HCT116 (cell line): ENCODE results near the gene DNAL4. TPM values are rescaled to one million over a fixed set of nuclear protein-coding genes. Genes with fewer than 3 reads are reported as not detected.

Experiments used
- ATAC-seq: fragments of 200-7000 bp; cut with Tn5 transposase; 2 replicates; pipeline ENCODE4 v1.9.1; 2020; ENCODE audit warnings: mild to moderate bottlenecking, moderate library complexity
- BruUV-seq: library from RNA; stranded (reverse); fragments of 400-500 nt; replicated peaks from 2 replicates; lab custom pipeline; 2021; lab: Mats Ljungman, UMichigan
- CTCF ChIA-PET: fragments of 300-600 bp; sonication (Branson Sonifier 250); formaldehyde crosslinking; loops from one replicate; lab custom pipeline; 2021; ENCODE audit warnings: antibody characterized with exemption; lab: Charles Lee
- POLR2A ChIA-PET: fragments of 300-600, 350-600 bp; sonication (Branson Sonifier 250); formaldehyde crosslinking; loops from one replicate; lab custom pipeline; 2021; ENCODE audit warnings: antibody characterized with exemption; lab: Charles Lee
- RAD21 ChIA-PET, 2 experiments: fragments of 300-600 bp; sonication (Branson Sonifier 250); formaldehyde crosslinking; loops; one replicate each; lab custom pipeline; 2023; ENCODE audit warnings: low total read pairs in 2 of 2; ENCODE audit not compliant: uncharacterized antibody in 2 of 2, unreplicated experiment in 2 of 2, low non-redundant PET in 1 of 2; lab: Charles Lee
- DNase-seq: peaks from one replicate; pipeline ENCODE4 v3.0.0-alpha.2; 2010; ENCODE audit warnings: low read depth, low spot score
- H2AFZ ChIP-seq: fragments of 200-600 bp; shearing (Covaris generic), sonication (generic); 2 replicates; pipeline ENCODE4 v1.6.1; 2017; ENCODE audit warnings: low read depth, mixed run types, mixed read lengths, antibody characterized with exemption, low read length; ENCODE audit not compliant: poor library complexity, severe bottlenecking
- H3K27ac ChIP-seq: 2 replicates; pipeline ENCODE4 v1.5.1; 2012; ENCODE audit warnings: low read depth, low read length
- H3K27me3 ChIP-seq: fragments of 200-600 bp; sonication (generic); 2 replicates; pipeline ENCODE4 v1.6.1; 2016; ENCODE audit warnings: mixed run types, low read length, mixed read lengths; ENCODE audit not compliant: insufficient read depth
- H3K36me3 ChIP-seq, 2 experiments: fragments of 200-500 bp in 1 of 2; fragments of 200-600 bp in 1 of 2; sonication (Bioruptor generic) in 1 of 2; sonication (generic) in 1 of 2; 2 replicates each; pipeline versions ENCODE4 v1.5.1 to v1.6.1; 2014 to 2016; ENCODE audit warnings: low read length in 2 of 2, inconsistent platforms in 1 of 2, mixed read lengths in 1 of 2, mixed run types in 1 of 2; ENCODE audit not compliant: insufficient read depth in 2 of 2, control insufficient read depth in 1 of 2
- H3K4me1 ChIP-seq, 2 experiments: fragments of 200-600 bp in 1 of 2; sonication (generic) in 1 of 2; 2 replicates each; pipeline versions ENCODE4 v1.5.1 to v1.6.1; 2012 to 2017; ENCODE audit warnings: low read length in 2 of 2, inconsistent platforms in 1 of 2, mild to moderate bottlenecking in 1 of 2, mixed read lengths in 1 of 2, mixed run types in 1 of 2, moderate library complexity in 1 of 2; ENCODE audit not compliant: insufficient read depth in 2 of 2, control insufficient read depth in 1 of 2
- H3K4me2 ChIP-seq: fragments of 200-600 bp; sonication (generic); 2 replicates; pipeline ENCODE4 v1.6.1; 2017; ENCODE audit warnings: mixed run types, low read length, mixed read lengths
- H3K4me3 ChIP-seq, 2 experiments: fragments of 200-600 bp in 1 of 2; sonication (generic) in 1 of 2; replicated peaks in 1 of 2; 2 replicates each; pipeline ENCODE4 v1.5.1; 2011 to 2016; ENCODE audit warnings: low read length in 2 of 2, control low read depth in 1 of 2, low read depth in 1 of 2, mild to moderate bottlenecking in 1 of 2, mixed read lengths in 1 of 2, mixed run types in 1 of 2
- H3K79me2 ChIP-seq: fragments of 200-600 bp; sonication (generic); 2 replicates; pipeline ENCODE4 v1.6.1; 2017; ENCODE audit warnings: mild to moderate bottlenecking, mixed run types, low read length, moderate library complexity, mixed read lengths; ENCODE audit not compliant: insufficient read depth
- H3K9ac ChIP-seq: fragments of 200-600 bp; sonication (generic); 2 replicates; pipeline ENCODE4 v1.6.1; 2016; ENCODE audit warnings: low read length, mixed read lengths
- H3K9me2 ChIP-seq: fragments of 200-600 bp; sonication (generic), shearing (Covaris generic); 2 replicates; pipeline ENCODE4 v1.6.1; 2017; ENCODE audit warnings: mixed run types, mild to moderate bottlenecking, moderate library complexity; ENCODE audit not compliant: insufficient read depth
- H3K9me3 ChIP-seq, 2 experiments: fragments of 200-500 bp in 1 of 2; fragments of 200-600 bp in 1 of 2; sonication (Bioruptor generic) in 1 of 2; sonication (generic) in 1 of 2; 2 replicates each; pipeline ENCODE4 v1.6.1; 2014 to 2017; ENCODE audit warnings: low read length in 2 of 2, mixed read lengths in 2 of 2, inconsistent platforms in 1 of 2, low read depth in 1 of 2, mild to moderate bottlenecking in 1 of 2, mixed run types in 1 of 2, moderate library complexity in 1 of 2; ENCODE audit not compliant: control insufficient read depth in 1 of 2, insufficient read depth in 1 of 2
- H4K20me1 ChIP-seq: fragments of 200-600 bp; sonication (generic), shearing (Covaris generic); 2 replicates; pipeline ENCODE4 v1.6.1; 2017; ENCODE audit warnings: mixed run types, mild to moderate bottlenecking, moderate library complexity; ENCODE audit not compliant: insufficient read depth
- CEBPB ChIP-seq: IDR thresholded peaks from 2 replicates; pipeline ENCODE4 v1.6.1; 2012; ENCODE audit warnings: low read depth
- EGR1 ChIP-seq: IDR thresholded peaks from 2 replicates; pipeline ENCODE4 v1.6.1; 2012; ENCODE audit warnings: low read depth
- ELF1 ChIP-seq: IDR thresholded peaks from 2 replicates; pipeline ENCODE4 v1.6.1; 2012; ENCODE audit warnings: low read depth, borderline replicate concordance
- EZH2 ChIP-seq: fragments of 200-600 bp; sonication (generic); IDR thresholded peaks from 2 replicates; pipeline ENCODE4 v1.6.1; 2017; ENCODE audit warnings: antibody characterized with exemption, mixed run types
- FOSL1 ChIP-seq: IDR thresholded peaks from 2 replicates; pipeline ENCODE4 v1.6.1; 2012; ENCODE audit warnings: low read depth
- POLR2A ChIP-seq: IDR thresholded peaks from 2 replicates; pipeline ENCODE4 v1.7.0; 2011; ENCODE audit warnings: borderline replicate concordance; ENCODE audit not compliant: insufficient read depth, insufficient read length; ENCODE audit errors: extremely low read depth
- POLR2AphosphoS5 ChIP-seq: IDR thresholded peaks from 2 replicates; pipeline ENCODE4 v1.6.1; 2011; ENCODE audit warnings: mild to moderate bottlenecking, low read depth, low read length, moderate library complexity
- RAD21 ChIP-seq: IDR thresholded peaks from 2 replicates; pipeline ENCODE4 v1.6.1; 2012; ENCODE audit warnings: low read depth, mild to moderate bottlenecking
- SIN3A ChIP-seq: IDR thresholded peaks from 2 replicates; pipeline ENCODE4 v1.6.1; 2012; ENCODE audit warnings: low read depth
- SP1 ChIP-seq: IDR thresholded peaks from 2 replicates; pipeline ENCODE4 v1.6.1; 2012; ENCODE audit warnings: low read depth
- SRF ChIP-seq: IDR thresholded peaks from 2 replicates; pipeline ENCODE4 v1.6.1; 2012; ENCODE audit warnings: low read depth
- TCF7L2 ChIP-seq: IDR thresholded peaks from 2 replicates; pipeline ENCODE4 v1.7.0; 2011; ENCODE audit warnings: borderline replicate concordance, inconsistent platforms; ENCODE audit not compliant: insufficient read depth, insufficient read length; ENCODE audit errors: extremely low read depth
- YY1 ChIP-seq: IDR thresholded peaks from 2 replicates; pipeline ENCODE4 v1.6.1; 2011; ENCODE audit warnings: low read length, low read depth, moderate library complexity, mild to moderate bottlenecking; ENCODE audit not compliant: insufficient replicate concordance; ENCODE audit errors: extremely low read depth
- ZFX ChIP-seq: fragments of 450-650 bp; IDR thresholded peaks from 2 replicates; pipeline ENCODE4 v1.6.1; 2017
- ZNF274 ChIP-seq: fragments of 200-500 bp; sonication (Bioruptor generic); IDR thresholded peaks from 2 replicates; pipeline ENCODE4 v1.6.1; 2014; ENCODE audit warnings: mild to moderate bottlenecking, low read depth, low read length, inconsistent platforms
- intact Hi-C: fragments of 100-400 bp; cut with micrococcal nuclease; formaldehyde crosslinking; loops from 2 replicates; pipeline ENCODE4 v1.10.0; 2022
- total RNA-seq: library from RNA; stranded (reverse); gene quantifications from one replicate; pipeline ENCODE4 v1.2.1, GENCODE V29; 2021; ENCODE audit not compliant: unreplicated experiment
- TF ChIP-seq, protein P1 (sequence below): IDR thresholded peaks from 2 replicates; pipeline ENCODE4 v1.6.1; 2011; ENCODE audit warnings: mild to moderate bottlenecking, low read length, moderate library complexity; ENCODE audit not compliant: insufficient replicate concordance; ENCODE audit errors: extremely low read depth
- TF ChIP-seq, protein P2 (sequence below): IDR thresholded peaks from 2 replicates; pipeline ENCODE4 v1.6.1; 2012
- TF ChIP-seq, protein P3 (sequence below), 3 experiments: fragments of 200-600 bp in 1 of 3; sonication (generic) in 1 of 3; IDR thresholded peaks in 2 of 3; conservative IDR thresholded peaks in 1 of 3; 2 replicates each; pipeline ENCODE4 v1.5.1; 2012 to 2017; ENCODE audit warnings: low read depth in 2 of 3, low read length in 2 of 3, antibody characterized with exemption in 1 of 3, borderline replicate concordance in 1 of 3, control low read depth in 1 of 3, mild to moderate bottlenecking in 1 of 3, mixed read lengths in 1 of 3, mixed run types in 1 of 3, moderate library complexity in 1 of 3; ENCODE audit not compliant: insufficient read depth in 1 of 3
- TF ChIP-seq, protein P4 (sequence below): IDR thresholded peaks from 2 replicates; pipeline ENCODE4 v1.6.1; 2012; ENCODE audit warnings: low read depth
- TF ChIP-seq, protein P5 (sequence below): IDR thresholded peaks from 2 replicates; pipeline ENCODE4 v1.6.1; 2012

The DNAL4 gene
- total RNA-seq, 1 experiment from 2014 or later: 18.3 TPM

DNA sequence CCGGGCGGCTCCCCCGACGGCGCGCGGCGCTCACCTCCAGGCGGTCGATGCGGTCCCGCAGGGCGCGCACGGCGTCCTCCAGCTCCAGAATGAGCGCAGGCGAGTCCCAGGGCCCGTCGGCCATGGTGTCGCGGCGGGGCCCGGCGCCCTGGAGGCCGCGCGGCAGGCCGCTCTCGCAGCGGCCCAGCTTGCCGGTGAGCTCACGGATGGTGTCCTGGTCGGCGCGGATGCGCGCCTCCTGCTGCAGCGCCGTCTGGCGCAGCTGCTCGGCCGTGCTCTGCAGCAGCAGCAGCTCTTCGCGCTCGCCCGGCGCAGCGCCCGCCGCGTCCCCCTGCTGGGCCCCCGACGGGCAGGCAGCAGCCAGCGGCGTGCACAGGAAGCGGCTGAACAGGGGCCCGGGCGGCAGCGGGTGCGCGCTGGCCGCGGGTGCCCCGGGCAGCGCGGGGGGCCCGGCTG, 49.3 kb upstream of the DNAL4 start:
- no TSS peak for BruUV-seq
- H3K4me1 ChIP-seq: peaks cover 23 to 40% of the 10 kb centered on the region in 2 experiments
- TF ChIP-seq FOSL1 (no peak), SIN3A (no peak), POLR2AphosphoS5 (no peak), ZFX (peak; percentile 86; the same call in 1 of the 2 replicates), TCF7L2 (peak; percentile 42), YY1 (no peak), SRF (no peak), SP1 (no peak), ZNF274 (no peak), RAD21 (no peak), EGR1 (no peak), ELF1 (no peak), EZH2 (no peak), POLR2A (no peak), CEBPB (no peak)
- TF ChIP-seq, protein P1, sequence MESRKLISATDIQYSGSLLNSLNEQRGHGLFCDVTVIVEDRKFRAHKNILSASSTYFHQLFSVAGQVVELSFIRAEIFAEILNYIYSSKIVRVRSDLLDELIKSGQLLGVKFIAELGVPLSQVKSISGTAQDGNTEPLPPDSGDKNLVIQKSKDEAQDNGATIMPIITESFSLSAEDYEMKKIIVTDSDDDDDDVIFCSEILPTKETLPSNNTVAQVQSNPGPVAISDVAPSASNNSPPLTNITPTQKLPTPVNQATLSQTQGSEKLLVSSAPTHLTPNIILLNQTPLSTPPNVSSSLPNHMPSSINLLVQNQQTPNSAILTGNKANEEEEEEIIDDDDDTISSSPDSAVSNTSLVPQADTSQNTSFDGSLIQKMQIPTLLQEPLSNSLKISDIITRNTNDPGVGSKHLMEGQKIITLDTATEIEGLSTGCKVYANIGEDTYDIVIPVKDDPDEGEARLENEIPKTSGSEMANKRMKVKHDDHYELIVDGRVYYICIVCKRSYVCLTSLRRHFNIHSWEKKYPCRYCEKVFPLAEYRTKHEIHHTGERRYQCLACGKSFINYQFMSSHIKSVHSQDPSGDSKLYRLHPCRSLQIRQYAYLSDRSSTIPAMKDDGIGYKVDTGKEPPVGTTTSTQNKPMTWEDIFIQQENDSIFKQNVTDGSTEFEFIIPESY: no peak
- TF ChIP-seq, protein P2, sequence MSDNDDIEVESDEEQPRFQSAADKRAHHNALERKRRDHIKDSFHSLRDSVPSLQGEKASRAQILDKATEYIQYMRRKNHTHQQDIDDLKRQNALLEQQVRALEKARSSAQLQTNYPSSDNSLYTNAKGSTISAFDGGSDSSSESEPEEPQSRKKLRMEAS: peak; percentile 41
- TF ChIP-seq, protein P3, sequence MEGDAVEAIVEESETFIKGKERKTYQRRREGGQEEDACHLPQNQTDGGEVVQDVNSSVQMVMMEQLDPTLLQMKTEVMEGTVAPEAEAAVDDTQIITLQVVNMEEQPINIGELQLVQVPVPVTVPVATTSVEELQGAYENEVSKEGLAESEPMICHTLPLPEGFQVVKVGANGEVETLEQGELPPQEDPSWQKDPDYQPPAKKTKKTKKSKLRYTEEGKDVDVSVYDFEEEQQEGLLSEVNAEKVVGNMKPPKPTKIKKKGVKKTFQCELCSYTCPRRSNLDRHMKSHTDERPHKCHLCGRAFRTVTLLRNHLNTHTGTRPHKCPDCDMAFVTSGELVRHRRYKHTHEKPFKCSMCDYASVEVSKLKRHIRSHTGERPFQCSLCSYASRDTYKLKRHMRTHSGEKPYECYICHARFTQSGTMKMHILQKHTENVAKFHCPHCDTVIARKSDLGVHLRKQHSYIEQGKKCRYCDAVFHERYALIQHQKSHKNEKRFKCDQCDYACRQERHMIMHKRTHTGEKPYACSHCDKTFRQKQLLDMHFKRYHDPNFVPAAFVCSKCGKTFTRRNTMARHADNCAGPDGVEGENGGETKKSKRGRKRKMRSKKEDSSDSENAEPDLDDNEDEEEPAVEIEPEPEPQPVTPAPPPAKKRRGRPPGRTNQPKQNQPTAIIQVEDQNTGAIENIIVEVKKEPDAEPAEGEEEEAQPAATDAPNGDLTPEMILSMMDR (IDR thresholded peaks at IDR 0.05 in 2 of 3, conservative IDR thresholded peaks at IDR 0.05 in 1 of 3; ENCODE audit: borderline replicate concordance in 1 of 3, insufficient read depth in 1 of 3, low read depth in 2 of 3, low read length in 2 of 3): peak in 2 of 3 experiments; percentile 14 to 28; a peak in 3 of 6 replicates
- TF ChIP-seq, protein P4, sequence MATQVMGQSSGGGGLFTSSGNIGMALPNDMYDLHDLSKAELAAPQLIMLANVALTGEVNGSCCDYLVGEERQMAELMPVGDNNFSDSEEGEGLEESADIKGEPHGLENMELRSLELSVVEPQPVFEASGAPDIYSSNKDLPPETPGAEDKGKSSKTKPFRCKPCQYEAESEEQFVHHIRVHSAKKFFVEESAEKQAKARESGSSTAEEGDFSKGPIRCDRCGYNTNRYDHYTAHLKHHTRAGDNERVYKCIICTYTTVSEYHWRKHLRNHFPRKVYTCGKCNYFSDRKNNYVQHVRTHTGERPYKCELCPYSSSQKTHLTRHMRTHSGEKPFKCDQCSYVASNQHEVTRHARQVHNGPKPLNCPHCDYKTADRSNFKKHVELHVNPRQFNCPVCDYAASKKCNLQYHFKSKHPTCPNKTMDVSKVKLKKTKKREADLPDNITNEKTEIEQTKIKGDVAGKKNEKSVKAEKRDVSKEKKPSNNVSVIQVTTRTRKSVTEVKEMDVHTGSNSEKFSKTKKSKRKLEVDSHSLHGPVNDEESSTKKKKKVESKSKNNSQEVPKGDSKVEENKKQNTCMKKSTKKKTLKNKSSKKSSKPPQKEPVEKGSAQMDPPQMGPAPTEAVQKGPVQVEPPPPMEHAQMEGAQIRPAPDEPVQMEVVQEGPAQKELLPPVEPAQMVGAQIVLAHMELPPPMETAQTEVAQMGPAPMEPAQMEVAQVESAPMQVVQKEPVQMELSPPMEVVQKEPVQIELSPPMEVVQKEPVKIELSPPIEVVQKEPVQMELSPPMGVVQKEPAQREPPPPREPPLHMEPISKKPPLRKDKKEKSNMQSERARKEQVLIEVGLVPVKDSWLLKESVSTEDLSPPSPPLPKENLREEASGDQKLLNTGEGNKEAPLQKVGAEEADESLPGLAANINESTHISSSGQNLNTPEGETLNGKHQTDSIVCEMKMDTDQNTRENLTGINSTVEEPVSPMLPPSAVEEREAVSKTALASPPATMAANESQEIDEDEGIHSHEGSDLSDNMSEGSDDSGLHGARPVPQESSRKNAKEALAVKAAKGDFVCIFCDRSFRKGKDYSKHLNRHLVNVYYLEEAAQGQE: no peak
- TF ChIP-seq, protein P5, sequence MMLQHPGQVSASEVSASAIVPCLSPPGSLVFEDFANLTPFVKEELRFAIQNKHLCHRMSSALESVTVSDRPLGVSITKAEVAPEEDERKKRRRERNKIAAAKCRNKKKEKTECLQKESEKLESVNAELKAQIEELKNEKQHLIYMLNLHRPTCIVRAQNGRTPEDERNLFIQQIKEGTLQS: no peak
- RAD21 ChIA-PET: interaction anchor here (0.9 to 1.1 kb wide), 2 partner anchors 74 kb away, joined by 3 to 5 read pairs; no protein-coding TSS in a partner anchor
- no peaks in the 10 kb centered on the region for H3K9me2 ChIP-seq
- H3K27ac ChIP-seq: peak overlapping the region; percentile 82
- H4K20me1 ChIP-seq: no peaks in the 10 kb centered on the region
- peak; percentile 77 for ATAC-seq
- peak overlapping the region; percentile 64 for H3K9ac ChIP-seq
- H2AFZ ChIP-seq: no peak overlapping the region
- DNase-seq: no peak
- CTCF ChIA-PET: interaction anchor here (1.1 to 3.0 kb wide), 4 partner anchors 41 to 160 kb away, joined by 3 to 16 read pairs (median 4); no protein-coding TSS in a partner anchor
- peak overlapping the region; percentile 35 to 64 for H3K4me3 ChIP-seq
- intact Hi-C loops: loop anchor here (5.0 kb wide), 1 partner anchor 76 kb away; no protein-coding TSS in a partner anchor
- H3K27me3 ChIP-seq: no peaks in the 10 kb centered on the region
- POLR2A ChIA-PET: interaction anchor here (1.0 to 2.5 kb wide), 2 partner anchors 10 to 41 kb away, joined by 3 to 9 read pairs; no protein-coding TSS in a partner anchor
- H3K4me2 ChIP-seq: peak overlapping the region; percentile 81
- 0 out of 2 replicates have a peak, but pooled peaks cover 6% of the 10 kb centered on the region for H3K79me2 ChIP-seq
- H3K9me3 ChIP-seq: no peaks in the 10 kb centered on the region
- no peaks in the 10 kb centered on the region for H3K36me3 ChIP-seq
